ENCODE measurements around the gene MAP3K7CL.

Gene MAP3K7CL

DNA sequence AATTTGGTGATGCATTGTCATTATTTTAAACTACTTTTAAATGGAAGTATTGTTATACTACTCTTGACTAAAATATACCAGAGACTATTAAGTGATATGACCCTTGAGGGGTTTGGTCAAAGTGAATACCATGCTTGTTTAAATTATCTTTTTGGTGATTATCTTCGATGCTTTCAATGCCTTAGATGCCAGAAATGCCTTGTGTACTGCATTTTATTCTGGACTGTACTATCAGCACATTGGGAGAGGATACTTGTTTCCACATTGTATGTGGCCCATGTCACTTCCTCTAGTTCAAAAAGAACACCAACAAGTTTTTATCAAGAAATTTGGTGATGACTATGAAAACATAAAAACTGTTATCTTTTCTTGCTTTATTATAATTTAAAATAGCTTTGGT lies 16.3 kb downstream of the MAP3K7CL start:
- Histone ChIP-seq H3K9me3 (ENCODE audit: insufficient read depth, low read length) (no peaks in the 10 kb centered on the region), H3K9ac (ENCODE audit: insufficient read length, low read depth) (no peak overlapping the region), H3K27me3 (ENCODE audit: insufficient read depth, insufficient read length) (no peaks in the 10 kb centered on the region), H3K4me1 (ENCODE audit: insufficient read depth, insufficient read length) (no peaks in the 10 kb centered on the region), H3K4me3 (ENCODE audit: insufficient read length, low read depth) (no peak overlapping the region), H3K36me3 (ENCODE audit: insufficient read depth, insufficient read length, low read length) (no peaks in the 10 kb centered on the region)
- no peak for DNase-seq (ENCODE audit: low read depth, low spot score)
- TF ChIP-seq SUZ12 (IDR thresholded peaks at IDR 0.05; ENCODE audit: extremely low read depth, insufficient read depth, insufficient read length) = no peak
- TF ChIP-seq YY1 (IDR thresholded peaks at IDR 0.05; ENCODE audit: insufficient read depth, insufficient read length) = no peak
- no peak for TF ChIP-seq ZNF274 (IDR thresholded peaks at IDR 0.05; ENCODE audit: low read depth, low read length)

DNA sequence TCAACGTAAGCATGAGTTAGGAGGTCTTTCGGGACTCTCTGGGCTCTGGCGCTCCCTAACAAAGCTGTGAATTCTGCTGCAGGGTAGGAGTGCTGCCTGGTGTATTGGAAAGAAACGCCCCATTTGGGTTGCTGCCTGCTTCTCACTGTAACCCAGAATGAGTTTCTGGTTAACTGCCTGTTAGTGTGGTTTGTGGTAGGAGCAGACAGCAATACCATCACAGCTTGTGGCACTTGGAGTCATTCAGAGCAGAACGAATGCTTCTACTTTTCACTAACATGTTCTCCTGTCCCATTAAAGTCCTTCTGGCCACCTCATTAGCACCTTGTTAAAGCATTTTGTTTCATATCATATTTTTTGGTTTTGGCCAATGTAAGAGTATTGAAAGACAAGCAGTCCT lies 18.1 kb downstream of the MAP3K7CL start:
- DNase-seq (ENCODE audit: low read depth, low spot score) = no peak
- Histone ChIP-seq H3K27me3 (ENCODE audit: insufficient read depth, insufficient read length) (no peaks in the 10 kb centered on the region), H3K4me1 (ENCODE audit: insufficient read depth, insufficient read length) (no peaks in the 10 kb centered on the region), H3K9ac (ENCODE audit: insufficient read length, low read depth) (no peak overlapping the region), H3K36me3 (ENCODE audit: insufficient read depth, insufficient read length, low read length) (no peaks in the 10 kb centered on the region), H3K4me3 (ENCODE audit: insufficient read length, low read depth) (no peak overlapping the region), H3K9me3 (ENCODE audit: insufficient read depth, low read length) (no peaks in the 10 kb centered on the region)
- TF ChIP-seq SUZ12 (IDR thresholded peaks at IDR 0.05; ENCODE audit: extremely low read depth, insufficient read depth, insufficient read length) (no peak), YY1 (IDR thresholded peaks at IDR 0.05; ENCODE audit: insufficient read depth, insufficient read length) (no peak), ZNF274 (IDR thresholded peaks at IDR 0.05; ENCODE audit: low read depth, low read length) (no peak)

DNA sequence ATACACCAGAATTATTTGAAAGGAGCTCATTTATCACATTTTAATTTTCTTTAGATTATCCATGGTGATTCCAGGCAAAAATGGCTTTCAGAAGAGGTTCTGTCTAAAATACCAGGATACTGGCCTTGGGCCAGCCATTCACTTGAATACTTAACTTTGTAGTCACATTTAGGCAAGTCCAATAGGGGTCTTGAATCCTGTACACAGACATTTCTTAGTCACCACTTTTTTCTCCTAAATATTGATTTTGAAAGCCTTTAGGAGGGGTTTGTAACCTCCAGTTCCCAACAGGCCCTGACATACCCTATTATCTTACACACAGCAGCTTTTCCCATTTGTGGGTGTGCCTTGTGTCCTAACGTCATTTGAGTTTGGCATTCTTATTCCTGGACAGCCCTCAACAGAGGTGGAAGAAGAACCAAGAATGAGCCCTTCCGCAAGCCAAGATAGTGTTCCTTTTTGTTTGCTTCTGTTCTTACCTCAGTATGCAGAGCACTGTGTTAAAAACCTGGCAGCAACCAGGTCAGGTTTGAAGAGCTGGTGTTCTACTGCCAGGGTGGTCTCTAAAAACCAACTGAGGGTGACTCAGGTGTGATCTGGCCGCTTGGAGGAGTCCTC lies 19.5 kb downstream of the MAP3K7CL start:
- no peak for DNase-seq (ENCODE audit: low read depth, low spot score)
- TF ChIP-seq SUZ12 (IDR thresholded peaks at IDR 0.05; ENCODE audit: extremely low read depth, insufficient read depth, insufficient read length) (no peak), ZNF274 (IDR thresholded peaks at IDR 0.05; ENCODE audit: low read depth, low read length) (no peak), YY1 (IDR thresholded peaks at IDR 0.05; ENCODE audit: insufficient read depth, insufficient read length) (no peak)

DNA sequence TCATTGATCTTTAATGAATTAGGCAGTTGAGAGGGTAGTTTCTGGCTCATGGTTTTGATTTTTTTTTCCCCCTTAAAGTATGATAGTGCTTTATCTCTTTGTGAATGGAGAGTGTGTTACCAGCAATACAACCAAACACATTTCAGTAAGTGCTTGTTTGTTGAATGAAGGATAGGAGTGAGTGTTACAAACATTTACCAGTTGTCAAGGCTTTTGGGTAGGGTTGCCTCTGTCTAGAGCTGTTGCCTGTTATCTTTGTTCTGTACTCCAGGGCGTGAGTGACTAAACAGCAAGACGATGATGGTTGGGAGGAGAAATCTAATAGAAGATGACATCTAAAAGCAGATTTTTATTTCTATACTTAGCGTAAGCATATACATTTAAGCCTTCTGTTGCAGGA lies 21.5 kb downstream of the MAP3K7CL start:
- H3K4me1 ChIP-seq (ENCODE audit: insufficient read depth, insufficient read length) = no peaks in the 10 kb centered on the region
- no peaks in the 10 kb centered on the region for H3K27me3 ChIP-seq (ENCODE audit: insufficient read depth, insufficient read length)
- TF ChIP-seq ZNF274 (IDR thresholded peaks at IDR 0.05; ENCODE audit: low read depth, low read length) (no peak), SUZ12 (IDR thresholded peaks at IDR 0.05; ENCODE audit: extremely low read depth, insufficient read depth, insufficient read length) (no peak), YY1 (IDR thresholded peaks at IDR 0.05; ENCODE audit: insufficient read depth, insufficient read length) (no peak)
- H3K9ac ChIP-seq (ENCODE audit: insufficient read length, low read depth) = no peak overlapping the region
- DNase-seq (ENCODE audit: low read depth, low spot score) = no peak
- H3K36me3 ChIP-seq (ENCODE audit: insufficient read depth, insufficient read length, low read length) = no peaks in the 10 kb centered on the region
- H3K9me3 ChIP-seq (ENCODE audit: insufficient read depth, low read length) = no peaks in the 10 kb centered on the region
- no peak overlapping the region for H3K4me3 ChIP-seq (ENCODE audit: insufficient read length, low read depth)

More for the DNA sequence above, 19.5 kb downstream of the MAP3K7CL start:
- Histone ChIP-seq H3K4me1 (ENCODE audit: insufficient read depth, insufficient read length) (no peaks in the 10 kb centered on the region), H3K27me3 (ENCODE audit: insufficient read depth, insufficient read length) (no peaks in the 10 kb centered on the region), H3K9ac (ENCODE audit: insufficient read length, low read depth) (no peak overlapping the region), H3K36me3 (ENCODE audit: insufficient read depth, insufficient read length, low read length) (no peaks in the 10 kb centered on the region), H3K9me3 (ENCODE audit: insufficient read depth, low read length) (no peaks in the 10 kb centered on the region), H3K4me3 (ENCODE audit: insufficient read length, low read depth) (no peak overlapping the region)

DNA sequence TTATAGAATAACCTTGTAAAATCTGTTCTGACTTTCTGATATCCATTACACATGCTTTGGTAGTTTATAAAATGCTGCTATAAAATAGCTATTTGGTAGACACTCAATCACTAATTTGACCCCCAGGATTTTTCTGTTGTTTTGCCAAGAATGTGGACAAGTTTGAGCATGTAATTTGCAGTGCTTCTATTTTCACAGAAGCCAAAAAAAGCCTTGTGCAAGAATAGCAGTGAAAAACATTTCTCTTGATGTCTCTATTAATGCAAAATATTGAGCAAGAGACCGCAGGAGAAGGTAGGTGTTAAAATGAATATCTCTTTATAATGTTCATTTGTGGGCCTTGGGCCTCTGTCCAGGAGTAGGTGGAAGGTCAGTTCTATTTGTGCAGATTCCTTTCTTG lies 22.5 kb downstream of the MAP3K7CL start:
- DNase-seq (ENCODE audit: low read depth, low spot score) = no peak

DNA sequence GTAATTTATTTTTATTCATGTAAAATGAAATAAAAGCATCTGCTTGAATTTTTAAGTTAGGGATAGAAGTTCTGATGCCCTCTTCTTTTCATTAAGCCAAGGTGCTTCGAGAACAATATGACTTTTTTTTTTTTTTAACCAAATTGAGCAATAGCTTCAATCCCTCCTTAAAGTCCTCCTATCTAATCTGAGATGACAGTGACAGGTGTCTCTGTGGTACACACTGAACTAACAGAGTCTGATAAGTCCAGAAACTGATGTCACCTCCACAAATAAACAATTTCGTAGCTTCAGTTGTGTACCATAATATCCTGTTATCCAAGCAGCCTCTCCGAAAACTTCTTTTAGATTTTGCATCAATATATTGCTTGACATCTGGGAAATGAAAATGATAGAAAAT lies 23.8 kb downstream of the MAP3K7CL start:
- no peak for DNase-seq (ENCODE audit: low read depth, low spot score)
- no peak overlapping the region for H3K9ac ChIP-seq (ENCODE audit: insufficient read length, low read depth)
- no peaks in the 10 kb centered on the region for H3K4me1 ChIP-seq (ENCODE audit: insufficient read depth, insufficient read length)
- H3K4me3 ChIP-seq (ENCODE audit: insufficient read length, low read depth) = no peak overlapping the region
- H3K27me3 ChIP-seq (ENCODE audit: insufficient read depth, insufficient read length) = no peaks in the 10 kb centered on the region
- TF ChIP-seq YY1 (IDR thresholded peaks at IDR 0.05; ENCODE audit: insufficient read depth, insufficient read length) (no peak), ZNF274 (IDR thresholded peaks at IDR 0.05; ENCODE audit: low read depth, low read length) (no peak), SUZ12 (IDR thresholded peaks at IDR 0.05; ENCODE audit: extremely low read depth, insufficient read depth, insufficient read length) (no peak)
- no peaks in the 10 kb centered on the region for H3K36me3 ChIP-seq (ENCODE audit: insufficient read depth, insufficient read length, low read length)
- no peaks in the 10 kb centered on the region for H3K9me3 ChIP-seq (ENCODE audit: insufficient read depth, low read length)

More for the DNA sequence above, 22.5 kb downstream of the MAP3K7CL start:
- Histone ChIP-seq H3K9ac (ENCODE audit: insufficient read length, low read depth) (no peak overlapping the region), H3K9me3 (ENCODE audit: insufficient read depth, low read length) (no peaks in the 10 kb centered on the region), H3K27me3 (ENCODE audit: insufficient read depth, insufficient read length) (no peaks in the 10 kb centered on the region), H3K4me3 (ENCODE audit: insufficient read length, low read depth) (no peak overlapping the region), H3K36me3 (ENCODE audit: insufficient read depth, insufficient read length, low read length) (no peaks in the 10 kb centered on the region), H3K4me1 (ENCODE audit: insufficient read depth, insufficient read length) (no peaks in the 10 kb centered on the region)
- no peak for TF ChIP-seq SUZ12 (IDR thresholded peaks at IDR 0.05; ENCODE audit: extremely low read depth, insufficient read depth, insufficient read length)
- no peak for TF ChIP-seq YY1 (IDR thresholded peaks at IDR 0.05; ENCODE audit: insufficient read depth, insufficient read length)
- no peak for TF ChIP-seq ZNF274 (IDR thresholded peaks at IDR 0.05; ENCODE audit: low read depth, low read length)

DNA sequence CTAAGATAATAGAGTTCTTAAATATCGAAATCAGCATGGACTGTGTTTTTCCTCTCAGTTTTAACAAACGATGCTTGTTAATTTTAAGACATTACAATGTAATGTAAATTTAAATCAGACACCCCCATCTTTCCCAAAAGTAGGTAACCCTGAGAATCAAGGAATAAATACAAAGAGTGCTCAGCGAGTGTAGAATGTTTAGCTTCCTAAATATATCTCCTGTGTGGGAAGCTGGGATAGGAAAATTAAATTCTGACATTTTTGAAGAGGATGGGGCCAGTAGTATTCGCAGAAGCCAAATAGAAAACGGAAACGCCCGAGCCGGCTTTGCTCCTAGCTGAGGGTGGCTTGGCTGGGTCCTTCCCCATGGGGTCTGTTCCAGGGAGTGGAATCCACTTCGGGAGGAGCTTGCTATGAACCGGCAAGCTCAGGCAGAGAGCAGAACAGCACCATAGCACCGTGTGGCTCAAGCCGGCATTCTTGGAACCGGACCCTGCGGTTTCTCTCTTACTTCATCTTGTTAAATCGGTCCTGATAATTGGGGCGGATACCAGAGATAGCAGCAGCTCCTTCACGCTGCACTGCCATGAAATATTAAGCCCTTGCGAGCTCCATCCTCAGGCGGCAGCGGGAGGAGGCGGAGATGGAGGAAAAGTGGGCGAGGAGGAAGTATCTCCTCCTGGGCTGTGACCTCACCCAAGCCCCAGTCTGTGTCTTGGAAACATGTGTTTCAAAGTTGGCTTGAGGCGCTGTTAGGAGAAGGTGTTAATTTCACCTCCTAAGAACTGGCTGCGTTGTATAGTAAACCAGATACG lies 24.9 kb downstream of the MAP3K7CL start:
- Histone ChIP-seq H3K4me3 (ENCODE audit: insufficient read length, low read depth) (no peak overlapping the region), H3K4me1 (ENCODE audit: insufficient read depth, insufficient read length) (no peaks in the 10 kb centered on the region), H3K36me3 (ENCODE audit: insufficient read depth, insufficient read length, low read length) (no peaks in the 10 kb centered on the region), H3K9me3 (ENCODE audit: insufficient read depth, low read length) (no peaks in the 10 kb centered on the region), H3K27me3 (ENCODE audit: insufficient read depth, insufficient read length) (no peaks in the 10 kb centered on the region), H3K9ac (ENCODE audit: insufficient read length, low read depth) (no peak overlapping the region)
- TF ChIP-seq SUZ12 (IDR thresholded peaks at IDR 0.05; ENCODE audit: extremely low read depth, insufficient read depth, insufficient read length) = no peak
- no peak for TF ChIP-seq YY1 (IDR thresholded peaks at IDR 0.05; ENCODE audit: insufficient read depth, insufficient read length)
- TF ChIP-seq ZNF274 (IDR thresholded peaks at IDR 0.05; ENCODE audit: low read depth, low read length) = no peak
- DNase-seq (ENCODE audit: low read depth, low spot score) = no peak

Measured in NT2/D1 (cell line).